ENCODE results near the gene DNAH3. TPM values are rescaled to one million over a fixed set of nuclear protein-coding genes. Genes with fewer than 3 reads are reported as not detected.

The DNAH3 gene
- total and polyA plus RNA-seq, 2 of the 13 experiments (the other 11 are each of a cell fraction or from before 2014, with no cell fraction given) = 0.07 to 0.08 TPM

GRCh38 chr16:20933589-20933988 lies 217.1 kb downstream of the DNAH3 start:
- H4K20me1 ChIP-seq (ENCODE audit: insufficient read depth, low read length) = no peaks in the 10 kb centered on the region
- H3K4me2 ChIP-seq (ENCODE audit: low read depth, low read length) = no peak overlapping the region
- DNase-seq (ENCODE audit: low spot score) (no peak), FAIRE-seq (no peak), ATAC-seq (no peak)
- H3K36me3 ChIP-seq (replicated peaks in 1 of 2; ENCODE audit: control insufficient read depth in 1 of 2, insufficient read depth in 2 of 2, low read length in 2 of 2) = no peaks in the 10 kb centered on the region
- no peaks in the 10 kb centered on the region for H3K9me3 ChIP-seq (ENCODE audit: low read length)
- no peak overlapping the region for H3K4me3 ChIP-seq (replicated peaks in 1 of 3; ENCODE audit: insufficient read depth in 1 of 3, low read depth in 2 of 3, low read length in 3 of 3)
- ChIA-PET POLR2A (no interaction called here), CTCF (ENCODE audit: low intra/inter-chr PET ratio, low total read pairs) (no interaction called here)
- H3K9ac ChIP-seq (ENCODE audit: insufficient read depth, low read depth, low read length) = no peak overlapping the region
- 0 out of 5 replicates have a peak, but pooled peaks cover 0 to 4% of the 10 kb centered on the region in 2 experiments for H3K27me3 ChIP-seq (ENCODE audit: control insufficient read depth in 1 of 2, insufficient read depth in 2 of 2, low read length in 2 of 2)
- no peaks in the 10 kb centered on the region for H3K79me2 ChIP-seq (ENCODE audit: insufficient read depth, low read length)
- intact Hi-C loops (cut with micrococcal nuclease; ENCODE audit: unreplicated experiment) = no loop called here
- H3K4me1 ChIP-seq (ENCODE audit: insufficient read depth, low read length) = peaks cover 20% of the 10 kb centered on the region
- H2AFZ ChIP-seq (ENCODE audit: low read length) = no peak overlapping the region
- no TSS peak for BruUV-seq (replicated peaks)
- in situ Hi-C loops (cut with HindIII; ENCODE audit: extremely low pct_ligation_motif_present, low pct_unique_long_range_greater_than_20kb) = no loop called here
- no peak overlapping the region for H3K27ac ChIP-seq (ENCODE audit: extremely low read length, insufficient read depth, low read length)
- TF ChIP-seq, protein P1, sequence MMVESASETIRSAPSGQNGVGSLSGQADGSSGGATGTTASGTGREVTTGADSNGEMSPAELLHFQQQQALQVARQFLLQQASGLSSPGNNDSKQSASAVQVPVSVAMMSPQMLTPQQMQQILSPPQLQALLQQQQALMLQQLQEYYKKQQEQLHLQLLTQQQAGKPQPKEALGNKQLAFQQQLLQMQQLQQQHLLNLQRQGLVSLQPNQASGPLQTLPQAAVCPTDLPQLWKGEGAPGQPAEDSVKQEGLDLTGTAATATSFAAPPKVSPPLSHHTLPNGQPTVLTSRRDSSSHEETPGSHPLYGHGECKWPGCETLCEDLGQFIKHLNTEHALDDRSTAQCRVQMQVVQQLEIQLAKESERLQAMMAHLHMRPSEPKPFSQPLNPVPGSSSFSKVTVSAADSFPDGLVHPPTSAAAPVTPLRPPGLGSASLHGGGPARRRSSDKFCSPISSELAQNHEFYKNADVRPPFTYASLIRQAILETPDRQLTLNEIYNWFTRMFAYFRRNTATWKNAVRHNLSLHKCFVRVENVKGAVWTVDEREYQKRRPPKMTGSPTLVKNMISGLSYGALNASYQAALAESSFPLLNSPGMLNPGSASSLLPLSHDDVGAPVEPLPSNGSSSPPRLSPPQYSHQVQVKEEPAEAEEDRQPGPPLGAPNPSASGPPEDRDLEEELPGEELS (CRISPR knock-in tag; IDR thresholded peaks at IDR 0.05) = no peak
- TF ChIP-seq AKAP8 (CRISPR knock-in tag; IDR thresholded peaks at IDR 0.05) = no peak
- TF ChIP-seq IRF2 (CRISPR knock-in tag; IDR thresholded peaks at IDR 0.05) = no peak
- TF ChIP-seq CEBPB (IDR thresholded peaks at IDR 0.05; ENCODE audit: borderline replicate concordance, low read depth, low read length) = peak; percentile 91
- no peak for TF ChIP-seq SSRP1 (CRISPR knock-in tag; IDR thresholded peaks at IDR 0.05)
- no peak for TF ChIP-seq ZFAT (CRISPR knock-in tag; conservative IDR thresholded peaks at IDR 0.05)
- TF ChIP-seq MBD4 (IDR thresholded peaks at IDR 0.05; ENCODE audit: borderline replicate concordance, low read length) = no peak
- TF ChIP-seq GATAD1 (CRISPR knock-in tag; IDR thresholded peaks at IDR 0.05) = no peak
- no peak for TF ChIP-seq FOXA1 (IDR thresholded peaks at IDR 0.05)
- no peak for TF ChIP-seq FOXA1 (CRISPR knock-in tag; IDR thresholded peaks at IDR 0.05)
- no peak for TF ChIP-seq NFYC (CRISPR knock-in tag; IDR thresholded peaks at IDR 0.05)
- TF ChIP-seq GLMP (CRISPR knock-in tag; IDR thresholded peaks at IDR 0.05; ENCODE audit: borderline replicate concordance) = no peak
- TF ChIP-seq CEBPG (CRISPR knock-in tag; IDR thresholded peaks at IDR 0.05) = peak; percentile 69
- no peak for TF ChIP-seq HDAC1 (CRISPR knock-in tag; IDR thresholded peaks at IDR 0.05)
- TF ChIP-seq PAWR (CRISPR knock-in tag; IDR thresholded peaks at IDR 0.05; ENCODE audit: borderline replicate concordance) = no peak
- no peak for TF ChIP-seq ZNF101 (CRISPR knock-in tag; IDR thresholded peaks at IDR 0.05; ENCODE audit: borderline replicate concordance, low read depth)

Data from HepG2 (cell line).